IMR-90 (cell line): ENCODE results near the gene SLC29A2. TPM values are rescaled to one million over a fixed set of nuclear protein-coding genes. Genes with fewer than 3 reads are reported as not detected.

Experiments used
- ATAC-seq: fragments of 200-7000 bp; cut with Tn5 transposase; 2 replicates; pipeline ENCODE4 v1.9.1; 2020; ENCODE audit warnings: low read depth, mild to moderate bottlenecking, moderate library complexity
- BruUV-seq: library from RNA; stranded (reverse); fragments of 400-500 nt; replicated peaks from 2 replicates; lab custom pipeline; 2021; lab: Mats Ljungman, UMichigan
- CTCF ChIA-PET: fragments of 300-600 bp; formaldehyde crosslinking; extraction: SDS; loops from one replicate; lab custom pipeline; 2021; ENCODE audit warnings: antibody characterized with exemption; lab: Yijun Ruan, JAX
- POLR2A ChIA-PET: fragments of 300-600 bp; sonication (Branson Sonifier 250); formaldehyde crosslinking; loops from one replicate; lab custom pipeline; 2022; ENCODE audit warnings: antibody characterized with exemption; ENCODE audit not compliant: unreplicated experiment; lab: Charles Lee
- DNase-seq: peaks from one replicate; pipeline ENCODE4 v3.0.0; 2013
- H2AFZ ChIP-seq: replicated peaks from 2 replicates; pipeline ENCODE3; 2013; ENCODE audit warnings: low read length, mild to moderate bottlenecking; ENCODE audit not compliant: poor library complexity
- H2AK5ac ChIP-seq: 2 replicates; pipeline ENCODE4 v1.6.1; 2013; ENCODE audit warnings: low read depth, low read length, inconsistent platforms
- H2AK9ac ChIP-seq: replicated peaks from 2 replicates; pipeline ENCODE3; 2013; ENCODE audit warnings: mild to moderate bottlenecking, low read depth, low read length, moderate library complexity; ENCODE audit not compliant: poor library complexity
- H2BK120ac ChIP-seq: 2 replicates; pipeline ENCODE4 v1.6.1; 2013; ENCODE audit warnings: low read depth, low read length, inconsistent platforms
- H2BK15ac ChIP-seq: 3 replicates; pipeline ENCODE4 v1.6.1; 2013; ENCODE audit warnings: low read depth, low read length, inconsistent platforms
- H2BK20ac ChIP-seq: 2 replicates; pipeline ENCODE4 v1.6.1; 2013; ENCODE audit warnings: low read depth, mild to moderate bottlenecking, inconsistent platforms, low read length, moderate library complexity
- H2BK5ac ChIP-seq: 2 replicates; pipeline ENCODE4 v1.6.1; 2013; ENCODE audit warnings: mild to moderate bottlenecking, low read depth, low read length, inconsistent platforms; ENCODE audit not compliant: poor library complexity, severe bottlenecking
- H3K14ac ChIP-seq: replicated peaks from 2 replicates; pipeline ENCODE4 v1.6.1; 2013; ENCODE audit warnings: low read depth, low read length, inconsistent platforms
- H3K18ac ChIP-seq: 2 replicates; pipeline ENCODE4 v1.6.1; 2013; ENCODE audit warnings: low read depth, low read length, control low read depth
- H3K23ac ChIP-seq: 2 replicates; pipeline ENCODE4 v1.6.1; 2013; ENCODE audit warnings: low read depth, low read length, inconsistent platforms
- H3K27ac ChIP-seq: 2 replicates; pipeline ENCODE4 v1.5.1; 2013; ENCODE audit warnings: mild to moderate bottlenecking, control low read depth, low read length; ENCODE audit not compliant: insufficient read depth
- H3K27me3 ChIP-seq: 2 replicates; pipeline ENCODE4 v1.6.1; 2013; ENCODE audit warnings: low read length; ENCODE audit not compliant: control insufficient read depth, insufficient read depth
- H3K36me3 ChIP-seq: 2 replicates; pipeline ENCODE4 v1.6.1; 2013; ENCODE audit warnings: low read length, mixed read lengths; ENCODE audit not compliant: control insufficient read depth, insufficient read depth
- H3K4ac ChIP-seq: 2 replicates; pipeline ENCODE4 v1.6.1; 2013; ENCODE audit warnings: low read depth, low read length, inconsistent platforms
- H3K4me1 ChIP-seq: 2 replicates; pipeline ENCODE4 v1.6.1; 2013; ENCODE audit warnings: low read length, mixed read lengths; ENCODE audit not compliant: control insufficient read depth, insufficient read depth
- H3K4me2 ChIP-seq: 2 replicates; pipeline ENCODE4 v1.6.1; 2013; ENCODE audit warnings: low read depth, mild to moderate bottlenecking, control low read depth, low read length, moderate library complexity
- H3K4me3 ChIP-seq: 2 replicates; pipeline ENCODE4 v1.5.1; 2013; ENCODE audit warnings: low read depth, mild to moderate bottlenecking, control low read depth, low read length, moderate library complexity; ENCODE audit not compliant: insufficient read depth
- H3K56ac ChIP-seq: 2 replicates; pipeline ENCODE4 v1.6.1; 2013; ENCODE audit warnings: low read length, inconsistent platforms; ENCODE audit not compliant: insufficient read depth; ENCODE audit errors: extremely low read depth
- H3K79me1 ChIP-seq, 2 experiments: 2 replicates each; pipeline ENCODE4 v1.6.1; 2013; ENCODE audit warnings: low read length in 2 of 2, inconsistent platforms in 1 of 2, low read depth in 1 of 2
- H3K9ac ChIP-seq: 2 replicates; pipeline ENCODE4 v1.6.1; 2013; ENCODE audit warnings: low read depth, low read length, control low read depth
- H3K9me1 ChIP-seq: 2 replicates; pipeline ENCODE4 v1.6.1; 2013; ENCODE audit warnings: low read length, inconsistent platforms; ENCODE audit not compliant: insufficient read depth
- H3K9me3 ChIP-seq: 2 replicates; pipeline ENCODE4 v1.6.1; 2013; ENCODE audit warnings: low read length; ENCODE audit not compliant: control insufficient read depth, insufficient read depth
- H4K20me1 ChIP-seq: 2 replicates; pipeline ENCODE4 v1.6.1; 2013; ENCODE audit warnings: low read length, inconsistent platforms; ENCODE audit not compliant: insufficient read depth
- H4K5ac ChIP-seq: 2 replicates; pipeline ENCODE4 v1.6.1; 2013; ENCODE audit warnings: mild to moderate bottlenecking, low read depth, low read length, control low read depth
- H4K8ac ChIP-seq, 2 experiments: 2 replicates each; pipeline ENCODE4 v1.6.1; 2013; ENCODE audit warnings: low read depth in 2 of 2, low read length in 2 of 2, control low read depth in 1 of 2, inconsistent platforms in 1 of 2
- H4K91ac ChIP-seq: 2 replicates; pipeline ENCODE4 v1.6.1; 2013; ENCODE audit warnings: low read depth, low read length, inconsistent platforms; ENCODE audit not compliant: insufficient read depth
- CTCF ChIP-seq: conservative IDR thresholded peaks from 2 replicates; pipeline ENCODE4 v1.5.1; 2012; ENCODE audit warnings: mild to moderate bottlenecking, low read depth, low read length, improper control_type of control experiment
- RAD21 ChIP-seq: IDR thresholded peaks from 2 replicates; pipeline ENCODE4 v1.6.1; 2012; ENCODE audit warnings: low read length, improper control_type of control experiment
- WGBS, 2 experiments: methylation state at CpG; one replicate each; pipeline versions ENCODE4 v1.1.5 to v1.1.7; 2013; ENCODE audit warnings: missing lambda C conversion rate in 2 of 2; ENCODE audit not compliant: insufficient read length in 1 of 2; ENCODE audit errors: extremely low coverage in 2 of 2; 5-methylcytosine and 5-hydroxymethylcytosine counted together
- dilution Hi-C: fragments of 300-500 bp; cut with HindIII; formaldehyde crosslinking; loops from one replicate; pipeline ENCODE4 v1.14.3; 2018; ENCODE audit warnings: low sequenced_read_pairs; ENCODE audit not compliant: unreplicated experiment
- in situ Hi-C: fragments of 300-500 bp; cut with MboI; formaldehyde crosslinking; loops from 3 replicates; pipeline ENCODE4 v1.14.3; 2019; ENCODE audit warnings: low sequenced_read_pairs, inconsistent platforms, mixed read lengths
- intact Hi-C: fragments of 100-400 bp; cut with micrococcal nuclease; formaldehyde crosslinking; loops from 2 replicates; pipeline ENCODE4 v1.10.0; 2022
- polyA plus RNA-seq, 3 experiments: library from polyadenylated mRNA; depleted of rRNA; stranded (reverse); fragments of >200 nt; gene quantifications; 2 replicates each; pipeline ENCODE4 v1.2.3, GENCODE V29; 2012; ENCODE audit warnings: low replicate concordance in 1 of 3
- total RNA-seq: library from RNA; depleted of rRNA; stranded (reverse); fragments of >200 nt; gene quantifications from 2 replicates; pipeline ENCODE4 v1.2.3, GENCODE V29; 2012

SLC29A2 gene
- total and polyA plus RNA-seq, 2 of the 4 experiments (the other 2 are of a cell fraction): under 0.01 to 1.2 TPM

- POLR2A ChIA-PET: no interaction called here
- H2BK120ac ChIP-seq: no peak overlapping the region
Observed at GRCh38 chr11:66363805-66364535, 7.6 kb downstream of the SLC29A2 start.

More at GRCh38 chr11:66363805-66364535, 7.6 kb downstream of the SLC29A2 start:
- no peaks in the 10 kb centered on the region for H4K20me1 ChIP-seq
- no peak overlapping the region for H2BK15ac ChIP-seq
- intact Hi-C loops (no loop called here), in situ Hi-C loops (no loop called here), dilution Hi-C loops (no loop called here)
- H3K4ac ChIP-seq: no peak overlapping the region
- no peak overlapping the region for H3K23ac ChIP-seq
- no peak overlapping the region for H4K91ac ChIP-seq
- no peak overlapping the region for H2AK5ac ChIP-seq
- H3K4me3 ChIP-seq: no peak overlapping the region
- H3K4me1 ChIP-seq: no peaks in the 10 kb centered on the region
- no peak overlapping the region for H4K8ac ChIP-seq
- no peak overlapping the region for H2BK5ac ChIP-seq
- H2AK9ac ChIP-seq: no peak overlapping the region
- no peak overlapping the region for H4K5ac ChIP-seq
- CTCF ChIA-PET: interaction anchor here (0.6 to 1.2 kb wide), 6 partner anchors 16 to 570 kb away, joined by 3 to 7 read pairs (median 5); no protein-coding TSS in a partner anchor
- H2BK20ac ChIP-seq: no peak overlapping the region
- H3K9ac ChIP-seq: no peak overlapping the region
- no peaks in the 10 kb centered on the region for H3K9me3 ChIP-seq
- ATAC-seq: peak; percentile 56; the same call in 1 of the 2 replicates
- no peaks in the 10 kb centered on the region for H3K36me3 ChIP-seq
- DNase-seq: no peak
- H3K27ac ChIP-seq: no peak overlapping the region
- peaks cover 2% of the 10 kb centered on the region; the same call in 1 of the 2 replicates for H3K27me3 ChIP-seq
- H3K4me2 ChIP-seq: no peak overlapping the region
- no TSS peak for BruUV-seq
- H3K9me1 ChIP-seq: no peaks in the 10 kb centered on the region
- H2AFZ ChIP-seq: no peak overlapping the region
- no peaks in the 10 kb centered on the region for H3K79me1 ChIP-seq
- H3K14ac ChIP-seq: no peak overlapping the region
- no CpG with 5 or more reads among the region's 15 CpGs for WGBS, 2 experiments
- TF ChIP-seq RAD21: no peak
- peak; percentile 47 for TF ChIP-seq CTCF
- no peak overlapping the region for H3K18ac ChIP-seq
- H3K56ac ChIP-seq: no peak overlapping the region
